ENCODE results near the gene PHPT1.
A peak's percentile ranks its signal among the peaks of the same experiment; 100 is the strongest.
"Not testable (repeated sequence)": the region's sequence is repeated elsewhere in the genome, so short reads cannot be mapped to it uniquely, and the experiment has no call there.

The PHPT1 gene

DNA sequence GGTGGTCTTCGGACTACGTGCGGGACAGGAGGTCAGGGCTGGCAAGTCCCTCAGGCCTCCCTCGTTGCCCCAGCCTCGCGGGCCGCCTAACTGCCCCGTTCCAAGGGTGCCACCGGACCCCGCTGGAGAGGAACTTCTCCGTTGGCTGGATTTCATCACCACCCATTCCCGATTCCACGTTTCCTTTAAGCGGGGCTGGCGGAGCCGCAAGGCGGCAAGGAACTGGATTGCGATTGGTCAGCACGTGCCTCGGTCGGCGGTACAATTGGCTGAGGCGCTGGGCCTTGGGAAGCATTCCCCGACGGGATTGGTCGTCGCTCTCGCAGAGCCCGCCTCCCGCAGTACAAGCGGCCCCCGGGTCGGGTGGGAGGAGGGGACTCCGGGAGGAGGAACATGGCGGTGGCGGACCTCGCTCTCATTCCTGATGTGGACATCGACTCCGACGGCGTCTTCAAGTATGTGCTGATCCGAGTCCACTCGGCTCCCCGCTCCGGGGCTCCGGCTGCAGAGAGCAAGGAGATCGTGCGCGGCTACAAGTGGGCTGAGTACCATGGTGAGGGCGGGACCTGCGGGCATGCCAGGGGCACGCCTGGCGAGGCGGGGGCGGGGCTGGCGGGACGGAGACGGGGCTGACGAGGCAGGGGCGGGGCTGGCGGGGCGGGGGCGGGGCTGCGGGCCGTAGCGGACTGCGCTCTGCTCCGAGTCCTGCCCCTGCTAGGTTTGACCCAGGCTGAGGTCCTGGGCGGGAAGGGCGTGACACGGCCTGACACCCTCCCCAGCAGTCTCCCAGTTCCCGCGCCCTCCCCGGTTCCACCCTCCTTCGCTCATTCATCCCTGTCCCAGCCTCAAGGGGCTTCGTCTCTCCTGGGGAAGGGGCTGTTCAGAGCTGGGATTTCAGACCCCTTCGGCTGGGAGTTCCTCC, at the start of gene PHPT1:
TSS of gene PHPT1 (plus strand) at position 372 of the 922 bp plus-strand sequence. CDS start at position 394, 22 bp downstream.
- DNase-seq, result peak; percentile 92 to 93

DNA sequence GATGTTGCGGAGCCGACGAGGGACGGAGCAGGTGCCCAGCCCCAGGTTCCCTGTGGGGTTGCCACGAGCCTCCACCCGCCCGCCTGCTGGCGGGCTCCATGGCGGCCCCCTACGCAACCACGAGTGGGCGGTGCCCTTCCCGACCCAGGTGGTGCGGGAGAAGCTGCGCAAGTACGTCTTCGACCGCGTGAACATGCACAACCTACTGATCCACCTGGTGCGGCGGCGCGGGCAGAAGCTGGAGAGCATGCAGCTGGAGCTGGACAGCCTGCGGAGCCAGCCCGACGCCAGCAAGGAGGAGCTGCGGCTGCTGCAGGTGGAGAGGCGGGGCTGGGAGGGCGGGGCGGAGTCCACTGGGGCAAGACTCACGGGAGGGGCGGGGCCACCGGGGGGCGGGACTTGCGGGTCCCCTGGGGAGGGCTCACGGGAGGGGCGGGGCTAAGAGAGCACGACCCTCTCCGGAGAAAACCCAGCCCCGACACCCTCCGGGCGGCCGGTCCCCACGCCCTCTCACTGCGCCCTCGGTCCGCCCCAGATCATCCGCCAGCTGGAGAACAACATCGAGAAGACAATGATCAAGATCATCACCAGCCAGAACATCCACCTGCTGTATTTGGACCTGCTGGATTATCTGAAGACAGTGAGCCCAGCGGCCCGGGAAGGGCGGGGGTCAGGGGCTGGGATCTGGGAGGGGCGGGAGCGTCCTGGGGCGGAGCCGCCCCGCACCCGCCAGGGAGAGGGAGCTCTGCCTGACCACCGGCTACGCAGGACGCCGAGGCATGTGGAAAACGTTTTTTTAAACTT, 49.2 kb upstream of the PHPT1 start:
- peak; percentile 80 to 92 for DNase-seq

DNA sequence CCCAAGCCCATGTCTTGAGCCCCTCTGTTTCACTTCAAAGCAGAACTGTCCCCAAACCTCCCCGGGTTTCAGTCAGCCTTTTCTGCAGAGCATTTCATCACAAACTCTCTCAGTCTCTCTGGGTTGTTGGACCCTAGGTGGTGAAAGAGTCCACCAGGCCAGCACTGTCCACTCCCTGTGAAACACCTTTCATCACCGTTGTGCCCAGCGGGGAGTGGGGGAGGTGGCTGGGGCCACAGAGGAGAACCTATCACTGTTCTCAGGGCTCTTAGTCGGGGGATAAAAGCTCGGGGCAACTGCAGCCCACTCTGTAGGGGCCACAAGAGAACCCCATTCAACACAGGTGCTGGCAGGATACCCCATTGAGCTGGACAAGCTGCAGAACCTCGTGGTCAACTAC, 46.9 kb upstream of the PHPT1 start:
- no peak for DNase-seq

DNA sequence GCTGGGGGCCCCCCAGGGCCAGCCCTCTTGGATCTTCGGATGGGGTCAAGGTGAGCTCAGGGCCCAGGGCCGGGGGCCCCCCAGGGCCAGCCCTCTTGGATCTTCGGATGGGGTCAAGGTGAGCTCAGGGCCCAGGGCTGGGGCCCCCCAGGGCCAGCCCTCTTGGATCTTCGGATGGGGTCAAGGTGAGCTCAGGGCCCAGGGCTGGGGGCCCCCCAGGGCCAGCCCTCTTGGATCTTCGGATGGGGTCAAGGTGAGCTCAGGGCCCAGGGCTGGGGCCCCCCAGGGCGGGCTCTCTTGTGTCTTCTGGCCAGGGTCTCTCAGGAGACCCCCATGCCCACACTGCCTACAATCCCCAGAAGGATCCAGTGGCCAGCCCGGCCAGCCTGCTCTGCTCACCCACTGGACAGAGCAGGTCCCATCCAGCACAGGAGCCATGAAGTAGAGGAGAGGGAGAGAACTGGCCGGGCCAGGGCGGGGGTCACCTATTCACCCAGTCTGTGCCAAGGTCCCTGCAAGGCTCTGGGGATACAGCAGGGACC, 46.1 kb upstream of the PHPT1 start:
- not testable (repeated sequence) for DNase-seq

DNA sequence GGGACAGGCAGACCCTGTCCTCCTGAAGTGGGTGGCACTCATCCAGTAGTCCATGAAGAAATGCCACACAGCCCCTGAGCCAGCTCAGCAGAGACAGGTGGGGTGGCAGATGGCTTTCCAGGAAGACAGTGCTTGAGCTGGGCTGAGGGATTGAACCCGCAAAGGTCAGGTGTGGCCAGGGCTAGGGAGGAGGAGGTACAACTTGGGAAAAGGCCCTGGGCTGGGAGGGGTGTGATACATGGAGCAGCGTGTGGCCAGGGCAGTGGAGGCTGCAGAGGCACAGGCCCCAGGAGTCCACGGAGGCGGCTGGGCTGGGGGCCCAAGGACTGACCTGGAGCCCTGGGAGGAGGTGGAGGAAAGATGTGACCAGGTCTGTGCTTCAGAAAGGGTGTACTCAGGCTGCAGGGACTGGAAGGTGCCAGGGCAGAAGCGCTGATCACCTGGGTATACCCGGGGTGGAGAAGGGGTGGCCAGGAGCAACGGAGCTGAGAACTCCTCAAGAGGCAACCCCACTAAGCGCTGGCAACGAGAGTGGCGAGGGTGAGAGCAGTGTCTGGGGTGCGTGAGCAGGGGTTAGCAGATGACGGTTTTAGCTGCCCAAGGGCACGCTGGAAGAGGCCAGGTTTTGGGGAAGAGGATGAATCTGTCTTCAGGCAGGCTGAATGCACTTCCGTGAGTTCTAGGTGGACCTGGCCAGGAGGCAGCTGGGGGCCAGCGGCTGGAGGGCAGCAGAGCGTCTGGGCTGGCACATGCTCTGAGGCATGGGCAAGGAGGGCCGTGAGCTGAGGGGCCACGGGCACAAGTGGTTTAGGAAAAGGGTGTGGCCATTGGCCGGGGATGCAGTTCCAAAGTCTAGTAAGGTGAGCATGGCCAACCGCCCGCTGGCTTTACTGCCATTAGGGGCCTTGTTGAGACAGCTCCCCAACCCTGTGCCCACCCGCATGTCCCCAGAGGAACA, 45.4 kb upstream of the PHPT1 start:
- DNase-seq, result no peak

DNA sequence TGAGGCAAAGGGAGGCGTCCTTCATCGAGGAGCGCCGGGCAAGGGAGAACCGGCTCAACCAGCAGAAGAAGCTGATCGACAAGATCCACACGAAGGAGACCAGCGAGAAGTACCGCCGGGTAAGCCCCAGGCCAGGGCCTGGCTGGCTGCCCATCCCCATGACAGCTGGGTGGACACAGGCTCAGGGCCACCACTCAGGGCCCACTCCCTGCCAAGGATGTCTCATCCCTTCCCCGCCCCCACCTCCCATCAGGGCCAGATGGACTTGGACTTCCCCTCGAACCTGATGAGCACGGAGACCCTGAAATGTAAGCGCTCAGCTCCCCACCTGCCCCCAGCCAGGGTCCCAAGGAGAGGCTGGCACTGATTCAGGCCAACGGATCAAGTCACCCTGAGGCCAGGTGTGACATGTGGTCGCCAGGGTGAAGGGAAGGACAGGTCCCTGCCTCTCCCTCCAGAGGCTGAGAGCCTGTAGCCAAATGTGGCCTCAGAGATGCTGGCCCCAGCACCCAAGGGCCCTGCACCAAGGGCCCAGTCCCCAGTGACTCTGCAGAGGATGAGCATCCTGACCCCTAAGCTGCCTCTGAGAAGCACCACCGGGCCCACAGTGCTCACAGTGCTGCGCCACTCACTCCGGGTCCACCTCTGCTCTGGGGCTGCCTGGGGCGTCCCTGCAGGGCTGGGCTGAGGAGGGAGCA, 44.6 kb upstream of the PHPT1 start:
- no peak for DNase-seq

DNA sequence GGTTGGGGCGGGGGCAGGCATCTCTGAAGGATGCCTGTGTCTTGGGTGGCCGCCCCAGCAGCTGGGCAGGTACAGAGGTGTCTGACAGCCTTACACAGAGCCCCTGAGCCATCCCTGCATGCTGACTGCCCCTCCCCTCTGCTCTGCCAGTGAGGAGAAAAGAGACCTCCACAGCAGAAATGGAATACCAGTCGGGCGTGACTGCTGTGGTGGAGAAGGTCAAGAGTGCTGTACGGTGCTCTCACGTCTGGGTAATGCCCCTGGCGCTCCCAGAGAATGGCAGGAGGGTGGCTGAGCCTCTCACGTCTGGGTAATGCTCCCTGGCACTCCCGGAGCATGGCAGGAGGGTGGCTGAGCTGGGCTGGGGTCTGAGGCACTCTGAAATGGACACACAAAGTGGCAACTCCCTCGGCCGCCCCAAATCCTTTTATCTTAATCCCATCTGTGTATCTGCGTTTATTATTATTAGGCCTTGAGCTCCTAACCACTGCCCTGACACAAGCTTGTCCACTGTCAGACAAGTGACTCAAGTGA, 43.9 kb upstream of the PHPT1 start:
- no peak for DNase-seq

DNA sequence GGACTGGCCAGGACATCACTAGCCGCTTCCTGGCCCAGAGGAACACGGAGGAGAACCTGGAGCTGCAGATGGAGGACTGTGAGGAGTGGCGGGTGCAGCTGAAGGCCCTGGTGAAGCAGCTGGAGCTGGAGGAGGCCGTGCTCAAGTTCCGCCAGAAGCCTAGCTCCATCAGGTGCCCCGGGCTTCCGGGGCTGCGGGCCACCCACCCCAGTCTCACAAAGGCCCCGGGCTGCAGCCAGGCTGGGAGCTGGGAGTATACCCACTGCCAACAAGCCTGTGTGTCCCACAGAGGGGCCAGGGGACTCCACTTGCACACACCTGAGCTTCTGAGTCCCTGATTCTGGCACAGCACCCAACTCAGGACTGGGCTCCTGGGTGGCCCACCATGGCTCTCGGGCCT, 43.1 kb upstream of the PHPT1 start:
- DNase-seq, result no peak

DNA sequence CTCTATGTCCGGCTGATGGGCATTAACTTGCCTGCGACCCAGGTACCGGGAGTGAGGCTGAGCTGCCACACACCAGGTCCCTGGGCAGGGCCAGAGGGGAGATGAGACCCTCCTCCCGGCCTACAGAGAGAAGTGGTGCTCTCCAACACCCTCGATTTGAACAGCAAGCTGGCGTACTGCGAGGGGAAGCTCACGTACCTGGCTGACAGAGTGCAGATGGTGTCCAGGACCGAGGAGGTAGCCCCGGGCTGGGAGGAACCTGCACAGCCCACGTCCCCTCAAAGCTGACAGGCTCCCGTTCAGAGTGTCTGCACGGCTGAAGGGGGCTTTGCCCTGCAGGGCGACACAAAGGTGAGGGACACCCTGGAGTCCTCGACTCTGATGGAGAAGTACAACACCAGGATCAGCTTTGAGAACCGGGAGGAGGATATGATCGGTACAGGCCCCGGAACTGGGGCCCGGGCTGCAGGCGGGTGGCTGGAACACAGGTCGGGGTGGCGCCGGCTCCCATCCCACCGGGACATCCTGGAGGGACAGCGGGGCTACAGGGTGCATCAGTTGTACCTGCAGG, 42.5 kb upstream of the PHPT1 start:
- no peak for DNase-seq

DNA sequence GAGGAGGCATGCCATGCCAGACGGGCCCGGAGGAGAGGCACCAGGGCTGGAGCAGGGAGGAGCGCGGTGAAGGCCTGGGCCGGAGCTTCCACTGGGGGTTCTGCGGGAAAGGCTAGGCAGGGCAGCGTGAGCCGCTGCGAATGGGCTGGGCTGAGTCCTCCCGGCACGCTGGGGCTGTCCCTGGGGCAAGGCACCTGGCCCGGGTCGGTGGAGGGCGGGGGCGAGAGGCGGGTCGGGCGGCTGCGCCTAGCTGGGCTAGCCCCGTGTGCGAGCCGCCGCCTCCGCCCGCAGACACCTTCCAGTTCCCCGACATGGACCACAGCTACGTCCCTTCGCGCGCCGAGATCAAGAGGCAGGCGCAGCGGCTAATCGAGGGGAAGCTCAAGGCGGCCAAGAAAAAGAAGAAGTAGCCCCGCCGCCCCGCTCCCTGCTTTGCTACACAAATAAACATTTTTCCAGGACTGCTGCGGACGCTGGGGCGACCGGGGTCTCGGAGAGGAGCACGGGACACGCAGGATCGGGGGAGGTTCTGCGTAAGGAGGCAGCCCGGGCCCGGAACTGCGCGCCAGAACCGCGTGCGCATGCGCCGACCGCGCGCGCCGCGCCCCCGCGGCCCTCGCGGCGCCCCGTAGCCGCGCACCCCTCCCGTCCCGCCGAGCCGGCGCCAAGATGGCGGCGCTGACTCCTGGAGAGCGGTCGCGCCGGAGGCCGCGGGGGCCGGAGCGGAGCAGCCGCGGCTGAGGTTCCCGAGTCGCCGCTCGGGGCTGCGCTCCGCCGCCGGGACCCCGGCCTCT, 41.7 kb upstream of the PHPT1 start, which contains the start of gene RABL6:
TSS of gene RABL6 (plus strand) at position 668 of the 794 bp plus-strand sequence. CDS start 249 bp downstream, outside the sequence.
- peak; percentile 74 to 81 for DNase-seq

DNA sequence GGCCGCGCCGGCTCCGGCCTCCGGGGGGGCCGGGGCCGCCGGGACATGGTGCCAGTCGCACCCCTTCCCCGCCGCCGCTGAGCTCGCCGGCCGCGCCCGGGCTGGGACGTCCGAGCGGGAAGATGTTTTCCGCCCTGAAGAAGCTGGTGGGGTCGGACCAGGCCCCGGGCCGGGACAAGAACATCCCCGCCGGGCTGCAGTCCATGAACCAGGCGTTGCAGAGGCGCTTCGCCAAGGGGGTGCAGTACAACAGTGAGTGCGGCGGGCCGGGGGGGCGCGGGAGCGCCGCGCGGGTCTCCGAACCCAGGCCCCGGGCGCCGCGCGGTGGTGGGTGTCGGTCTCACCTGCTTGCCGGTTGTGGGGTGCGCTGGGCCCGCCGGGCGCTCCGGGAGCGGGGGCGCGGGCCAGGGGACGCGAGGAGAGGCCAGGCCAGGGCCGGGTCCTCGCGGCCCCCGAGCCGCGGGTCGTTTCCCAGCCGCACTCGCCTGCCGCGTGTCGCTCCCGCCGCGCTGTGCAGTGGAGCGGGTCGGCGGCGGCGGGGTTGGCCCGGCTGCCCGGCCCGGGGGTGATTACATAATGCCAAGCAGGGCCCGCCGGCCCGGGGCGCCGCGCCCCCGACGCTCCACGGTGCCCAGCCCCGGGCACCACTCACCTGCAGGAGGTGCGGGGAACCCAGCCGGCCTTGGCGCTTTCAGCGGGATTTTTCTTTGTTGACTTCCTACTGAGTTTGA, 41.0 kb upstream of the PHPT1 start:
- peak in 1 of 2 donors; percentile 17 for DNase-seq

DNA sequence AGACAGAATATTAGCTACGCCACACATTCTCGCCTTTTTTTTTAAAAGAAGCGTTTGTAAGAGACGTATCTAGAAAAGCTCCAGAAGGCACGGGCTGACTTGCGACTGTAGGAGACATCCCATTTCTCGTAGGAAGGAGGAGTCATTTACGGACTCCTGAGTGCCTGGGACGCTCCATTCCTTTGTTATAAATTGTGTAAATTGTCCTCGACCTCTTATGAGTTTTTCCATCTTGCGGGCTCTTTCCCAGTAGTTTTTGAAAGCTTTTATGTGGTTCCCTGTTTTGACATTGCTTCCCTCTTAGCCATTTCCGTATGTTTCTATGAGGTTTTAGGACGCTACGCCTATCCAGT, 40.4 kb upstream of the PHPT1 start:
- no peak for DNase-seq

DNA sequence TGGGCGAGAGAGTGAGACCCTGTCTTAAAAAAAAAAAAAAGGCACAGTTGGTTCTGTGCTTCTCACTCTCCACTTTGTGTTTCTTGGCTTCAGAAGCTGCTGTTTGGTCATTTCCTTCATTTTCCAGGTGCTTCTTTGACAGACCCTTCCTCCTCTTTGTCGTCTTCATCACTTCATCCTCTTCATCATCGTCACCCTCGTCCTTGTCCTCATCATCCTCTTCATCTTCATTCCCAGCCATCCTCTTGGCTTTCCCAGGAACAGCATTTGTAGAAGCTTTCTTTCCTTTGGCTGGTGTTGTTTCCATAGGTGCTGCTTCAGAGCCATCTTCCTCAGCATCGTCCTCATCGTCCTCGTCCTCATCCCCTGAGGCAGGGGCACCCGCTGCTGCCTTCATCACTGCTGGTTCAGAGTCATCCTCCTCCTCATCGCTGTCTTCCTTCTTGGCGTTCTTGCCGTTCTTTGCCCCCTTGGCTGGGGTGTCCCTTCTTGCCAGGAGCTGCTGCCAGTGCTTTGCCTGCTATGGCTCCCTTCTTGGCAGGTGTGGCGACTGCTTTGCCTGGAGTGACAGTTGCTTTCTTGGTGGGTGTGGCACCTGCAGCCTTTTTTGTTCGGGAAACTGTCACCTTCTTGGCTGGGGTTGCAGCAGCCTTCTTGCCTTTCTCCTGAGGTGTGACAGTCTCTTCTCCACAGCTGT, 34.3 kb upstream of the PHPT1 start:
- no peak for DNase-seq

DNA sequence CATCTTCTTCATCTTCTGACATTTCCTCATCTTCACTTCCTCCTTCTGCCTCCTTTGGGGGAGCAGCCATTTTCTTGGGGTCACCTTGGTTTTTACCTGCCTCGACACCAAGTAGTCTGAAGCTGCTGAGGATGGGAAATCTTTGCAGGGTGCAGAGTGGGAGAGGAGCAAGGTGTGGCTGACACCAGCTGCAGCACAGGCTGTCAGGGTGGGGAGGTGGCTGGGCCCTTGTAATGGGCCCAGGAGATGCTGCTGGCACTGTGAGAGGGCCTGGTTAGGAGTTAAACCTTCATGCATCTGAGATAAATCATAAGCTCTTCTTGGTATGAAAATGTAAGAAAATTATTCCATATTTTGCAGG, 33.8 kb upstream of the PHPT1 start:
- no peak for DNase-seq

DNA sequence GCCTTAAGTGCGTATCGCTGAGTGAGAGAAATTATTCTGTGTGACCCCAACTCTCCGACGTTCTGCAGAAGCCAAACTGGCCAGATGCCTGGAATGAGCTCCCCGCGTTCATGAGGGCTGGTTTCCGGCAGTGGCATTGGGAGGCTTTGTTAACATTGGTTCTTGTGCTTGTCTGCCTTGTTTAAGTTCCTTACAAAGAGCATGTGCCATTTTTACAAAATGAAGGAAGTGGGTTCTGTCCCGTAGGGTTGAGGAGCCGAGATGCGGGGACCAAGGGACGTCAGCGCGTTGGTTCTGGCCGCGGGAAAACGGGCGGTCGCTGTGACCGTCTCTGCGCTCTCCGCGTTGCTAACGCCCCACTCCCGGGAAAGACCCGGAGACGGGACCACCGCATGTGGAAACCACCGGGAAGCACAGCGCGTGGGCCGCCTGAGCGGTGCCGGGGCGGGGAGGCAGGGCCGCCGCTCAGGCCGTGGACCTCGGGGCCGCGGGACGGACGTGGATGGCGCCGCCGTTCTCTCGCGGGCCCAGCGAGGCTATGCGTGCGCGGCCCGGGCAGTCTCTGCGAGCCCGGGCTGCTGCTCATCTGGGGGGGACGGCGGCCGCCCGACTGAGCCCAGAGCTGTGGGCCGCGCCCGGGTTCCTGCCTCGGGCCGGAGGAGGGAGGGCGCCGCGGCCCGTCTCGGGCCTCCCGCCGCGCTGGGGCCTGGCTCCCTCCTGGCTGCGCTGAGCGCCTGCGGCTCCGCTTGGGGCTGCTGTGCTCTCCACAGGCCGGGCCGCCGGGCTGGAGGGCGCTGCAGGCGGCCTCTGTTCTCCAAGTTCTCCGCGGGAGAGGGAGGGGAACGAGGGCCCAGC, 28.0 kb upstream of the PHPT1 start:
- no peak for DNase-seq

DNA sequence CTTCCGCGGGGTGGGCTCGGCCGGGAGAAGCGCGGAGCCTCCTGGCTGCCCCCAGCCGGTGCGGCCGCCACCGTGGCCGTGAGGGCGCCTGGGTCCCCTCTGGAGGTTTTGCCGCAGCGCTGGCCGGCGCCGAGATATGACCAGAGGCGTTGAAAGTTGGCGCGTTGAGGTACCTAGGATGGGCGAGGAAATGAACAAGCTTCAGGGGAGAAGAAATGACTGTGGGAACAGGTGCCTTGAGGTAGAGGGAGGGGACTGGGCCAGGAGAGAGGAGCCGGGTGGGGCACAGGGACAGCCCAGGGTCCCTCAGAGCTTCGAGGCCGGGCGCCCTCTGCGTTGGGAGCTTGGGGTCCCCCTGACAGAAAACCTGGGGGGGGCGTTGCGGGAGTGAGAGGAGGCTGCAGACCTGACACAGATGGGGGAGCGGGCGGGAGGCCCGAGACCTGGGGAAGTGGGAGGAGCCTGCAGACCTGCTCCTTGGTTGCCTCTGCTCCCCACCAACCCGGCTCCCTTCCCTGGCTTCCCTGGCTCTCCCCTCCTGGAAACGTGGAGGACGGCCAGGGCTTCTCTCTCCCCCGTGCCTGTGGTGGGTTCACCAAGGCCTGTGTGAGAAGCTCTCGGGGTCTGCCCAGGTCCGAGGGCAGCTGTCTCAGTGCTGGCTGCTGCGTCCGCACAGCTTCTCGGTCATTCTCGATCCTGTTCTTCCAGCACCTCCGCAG, 27.2 kb upstream of the PHPT1 start:
- no peak for DNase-seq
